ENCODE data around the gene ZNF804A.

- TF ChIP-seq, protein P1, sequence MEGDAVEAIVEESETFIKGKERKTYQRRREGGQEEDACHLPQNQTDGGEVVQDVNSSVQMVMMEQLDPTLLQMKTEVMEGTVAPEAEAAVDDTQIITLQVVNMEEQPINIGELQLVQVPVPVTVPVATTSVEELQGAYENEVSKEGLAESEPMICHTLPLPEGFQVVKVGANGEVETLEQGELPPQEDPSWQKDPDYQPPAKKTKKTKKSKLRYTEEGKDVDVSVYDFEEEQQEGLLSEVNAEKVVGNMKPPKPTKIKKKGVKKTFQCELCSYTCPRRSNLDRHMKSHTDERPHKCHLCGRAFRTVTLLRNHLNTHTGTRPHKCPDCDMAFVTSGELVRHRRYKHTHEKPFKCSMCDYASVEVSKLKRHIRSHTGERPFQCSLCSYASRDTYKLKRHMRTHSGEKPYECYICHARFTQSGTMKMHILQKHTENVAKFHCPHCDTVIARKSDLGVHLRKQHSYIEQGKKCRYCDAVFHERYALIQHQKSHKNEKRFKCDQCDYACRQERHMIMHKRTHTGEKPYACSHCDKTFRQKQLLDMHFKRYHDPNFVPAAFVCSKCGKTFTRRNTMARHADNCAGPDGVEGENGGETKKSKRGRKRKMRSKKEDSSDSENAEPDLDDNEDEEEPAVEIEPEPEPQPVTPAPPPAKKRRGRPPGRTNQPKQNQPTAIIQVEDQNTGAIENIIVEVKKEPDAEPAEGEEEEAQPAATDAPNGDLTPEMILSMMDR (conservative IDR thresholded peaks at IDR 0.05; ENCODE audit: low read depth, low read length), result no peak
- no peak for TF ChIP-seq EZH2 (IDR thresholded peaks at IDR 0.05; ENCODE audit: borderline replicate concordance, low read depth, low read length, poor library complexity, severe bottlenecking)
Measured at GRCh38 chr2:184923751-184924150, 325.4 kb downstream of the ZNF804A start.
